NT2/D1 (cell line): Measurements from ENCODE around the gene NHS.

Experiments used
- SUZ12 ChIP-seq: IDR thresholded peaks from 2 replicates; pipeline ENCODE4 v1.6.1; 2011; ENCODE audit not compliant: insufficient read length, insufficient read depth; ENCODE audit errors: extremely low read depth
- YY1 ChIP-seq: IDR thresholded peaks from 2 replicates; pipeline ENCODE4 v1.6.1; 2011; ENCODE audit not compliant: insufficient read length, insufficient read depth
- ZNF274 ChIP-seq: IDR thresholded peaks from 2 replicates; pipeline ENCODE4 v1.6.1; 2011; ENCODE audit warnings: mild to moderate bottlenecking, low read depth, low read length

DNA sequence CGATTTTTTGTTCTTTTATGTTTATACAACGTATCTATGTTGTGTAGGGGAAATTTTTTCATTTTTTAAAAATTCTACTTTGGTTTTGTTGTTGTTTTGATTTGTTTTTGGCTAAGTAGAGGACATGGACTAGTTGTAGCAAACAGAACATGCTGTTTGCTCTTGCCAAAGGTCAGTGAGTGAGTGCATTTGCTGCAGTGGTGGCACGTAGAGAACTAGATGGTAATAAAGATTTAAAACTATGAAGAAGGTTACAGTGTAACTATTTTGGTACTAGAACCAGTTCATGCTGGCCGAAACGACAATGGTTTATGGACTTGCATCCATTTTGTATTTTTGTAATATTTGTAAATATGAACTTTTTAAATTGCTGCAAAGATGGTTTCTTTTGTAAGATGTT lies 360.4 kb downstream of the NHS start:
- TF ChIP-seq SUZ12 (no peak), YY1 (no peak), ZNF274 (no peak)
